HG03442 (cell line): ENCODE data around the gene SCFD2.
"Not testable (repeated sequence)": the region's sequence is repeated elsewhere in the genome, so short reads cannot be mapped to it uniquely, and the experiment has no call there.

Experiments
- ATAC-seq: cut with Tn5 transposase; IDR thresholded peaks from one replicate; pipeline ENCODE4 v1.9.1; 2021; ENCODE audit warnings: mild to moderate bottlenecking, moderate library complexity; ENCODE audit not compliant: unreplicated experiment

SCFD2 gene

DNA sequence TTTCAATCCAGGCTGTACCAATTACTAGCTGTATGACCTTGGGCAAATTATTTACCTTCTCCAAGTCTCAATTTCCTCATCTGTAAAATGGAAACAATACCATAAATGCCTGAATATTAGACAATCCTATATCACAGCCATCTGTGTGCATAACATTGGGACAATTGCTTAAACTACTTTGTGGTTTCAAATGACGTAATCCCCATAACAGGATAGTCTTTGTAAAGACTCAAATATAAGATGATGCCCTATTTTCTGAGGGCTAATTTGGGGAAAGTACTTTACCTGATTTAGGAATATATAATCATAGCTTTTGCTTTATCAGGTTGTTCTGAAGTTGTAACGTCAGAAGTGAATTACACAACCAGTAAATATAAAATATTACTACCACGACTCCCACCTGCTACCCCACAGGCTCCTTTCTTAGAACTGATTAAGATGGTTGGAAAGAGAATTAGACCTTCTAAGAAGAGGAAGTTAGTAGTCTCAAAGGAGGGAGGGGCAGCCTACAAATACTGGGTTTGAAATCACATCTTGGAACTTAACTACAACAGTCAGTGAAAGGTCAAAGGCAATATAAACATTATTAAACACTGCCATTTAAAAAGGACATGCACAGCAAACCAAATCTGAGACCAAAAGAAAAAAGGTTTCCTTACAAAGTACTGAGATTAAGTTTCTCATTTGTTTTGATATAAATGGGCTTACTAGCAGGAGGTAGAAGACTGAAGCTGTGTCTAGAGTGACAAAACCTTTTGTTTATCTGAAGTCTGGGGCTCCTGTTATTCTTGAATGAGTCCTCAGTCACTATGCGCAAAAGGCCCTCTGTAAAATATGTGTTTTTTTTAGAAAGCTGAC is 215.0 kb downstream of the SCFD2 start:
- no peak for ATAC-seq

DNA sequence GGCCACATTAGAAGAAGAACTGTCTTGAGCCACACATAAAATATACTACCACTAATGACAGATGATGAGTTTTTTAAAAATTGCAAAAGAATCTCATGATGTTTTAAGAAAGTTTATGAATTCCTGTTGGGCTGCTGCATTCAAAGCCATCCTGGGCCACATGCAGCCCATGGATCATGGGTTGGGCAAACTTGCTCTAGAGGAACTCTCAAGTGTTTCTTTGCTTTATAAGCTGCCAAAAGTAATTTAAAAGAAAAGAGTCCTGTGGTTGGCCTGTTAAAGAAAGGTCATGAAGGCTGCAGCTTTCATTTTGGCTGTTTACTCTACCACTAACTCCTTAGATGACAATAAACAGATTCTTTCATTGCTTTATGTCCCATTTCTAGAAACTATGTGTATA is 218.2 kb downstream of the SCFD2 start:
- no peak for ATAC-seq

DNA sequence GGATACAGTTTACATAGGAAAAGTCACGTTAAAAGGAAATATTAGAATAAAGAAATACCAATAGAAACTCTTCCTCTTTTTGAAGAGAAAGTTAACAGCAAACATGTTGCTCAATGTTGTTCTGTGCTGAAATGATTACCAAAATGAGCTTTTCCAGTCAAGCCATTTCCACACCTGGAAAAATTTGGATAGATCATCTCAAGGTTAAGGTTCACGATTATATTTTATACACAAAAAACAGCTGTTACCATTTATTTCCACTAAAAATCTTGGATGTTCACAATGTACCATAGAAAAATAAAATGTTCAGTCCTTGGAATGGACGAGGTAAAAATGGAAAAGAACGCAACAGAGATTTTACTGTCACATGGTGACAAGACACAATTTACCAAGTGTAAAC is 218.7 kb downstream of the SCFD2 start:
- ATAC-seq = no peak

DNA sequence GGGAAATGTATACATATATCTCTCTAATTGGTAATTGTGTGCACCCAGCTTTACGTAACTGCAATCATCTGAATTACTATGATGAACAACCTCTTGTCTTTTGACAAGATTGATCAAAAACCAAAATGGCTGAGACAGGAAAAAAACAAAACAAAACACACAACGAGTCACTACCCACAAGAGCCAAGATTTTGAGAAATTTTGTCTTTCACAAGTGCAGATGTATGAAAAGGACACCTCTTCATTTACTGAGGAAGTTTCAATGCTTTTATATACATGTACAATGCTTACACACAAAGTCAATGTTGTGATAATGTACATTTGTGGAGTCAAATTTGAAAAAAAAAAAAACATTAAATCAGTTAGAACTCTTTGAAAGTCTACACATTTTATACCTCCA is 224.6 kb downstream of the SCFD2 start:
- ATAC-seq = no peak

DNA sequence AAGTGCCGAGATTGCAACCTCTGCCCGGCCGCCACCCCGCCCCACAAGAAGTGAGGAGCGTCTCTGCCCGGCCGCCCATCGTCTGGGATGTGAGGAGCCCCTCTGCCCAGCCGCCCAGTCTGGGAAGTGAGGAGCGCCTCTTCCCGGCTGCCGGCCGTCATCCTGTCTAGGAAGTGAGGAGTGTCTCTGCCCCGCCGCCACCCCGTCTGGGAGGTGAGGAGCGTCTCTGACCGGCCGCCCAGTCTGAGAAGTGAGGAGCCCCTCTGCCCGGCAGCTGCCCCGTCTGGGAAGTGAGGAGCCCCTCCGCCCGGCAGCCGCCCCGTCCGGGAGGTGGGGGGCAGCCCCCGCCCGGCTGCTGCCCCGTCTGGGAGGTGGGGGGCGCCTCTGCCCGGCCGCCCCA is 226.6 kb downstream of the SCFD2 start:
- ATAC-seq = not testable (repeated sequence)

DNA sequence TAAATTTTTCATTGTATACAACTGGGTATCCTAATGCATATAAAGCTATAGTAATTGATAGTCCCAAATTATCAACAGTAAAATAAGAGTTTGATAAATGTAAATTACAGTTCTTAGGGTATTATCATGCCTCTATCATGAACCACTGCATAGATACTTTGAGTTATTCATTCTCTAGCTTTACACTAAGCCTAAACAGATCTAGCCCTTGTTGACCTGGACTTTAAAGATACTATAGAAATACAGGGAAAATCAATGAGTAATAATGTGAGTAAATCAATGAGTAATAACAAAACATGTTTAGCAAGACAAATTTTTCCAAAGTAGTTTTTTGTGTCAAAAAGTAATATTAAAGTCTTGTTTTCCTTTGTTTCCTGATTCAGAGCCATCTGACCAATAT is 228.4 kb downstream of the SCFD2 start:
- ATAC-seq = no peak

DNA sequence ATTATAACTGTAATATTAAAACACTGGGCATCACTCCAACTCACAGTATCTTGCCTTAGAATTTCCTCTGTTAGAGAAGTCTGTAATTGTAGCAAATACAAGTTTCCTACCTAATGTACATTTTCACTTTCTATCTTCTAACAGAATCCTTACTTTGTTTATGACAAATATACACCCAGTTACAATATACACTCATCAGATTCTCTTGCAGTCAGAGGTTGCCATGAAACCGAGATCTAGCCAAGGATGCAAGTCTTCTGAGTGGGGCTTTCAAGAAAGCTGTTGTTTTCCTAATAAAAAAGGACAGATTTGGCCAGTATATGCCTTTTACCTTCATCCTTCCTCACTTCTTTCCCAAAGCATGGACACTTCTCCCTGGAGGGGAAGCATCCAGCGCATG is 228.9 kb downstream of the SCFD2 start:
- ATAC-seq = no peak

DNA sequence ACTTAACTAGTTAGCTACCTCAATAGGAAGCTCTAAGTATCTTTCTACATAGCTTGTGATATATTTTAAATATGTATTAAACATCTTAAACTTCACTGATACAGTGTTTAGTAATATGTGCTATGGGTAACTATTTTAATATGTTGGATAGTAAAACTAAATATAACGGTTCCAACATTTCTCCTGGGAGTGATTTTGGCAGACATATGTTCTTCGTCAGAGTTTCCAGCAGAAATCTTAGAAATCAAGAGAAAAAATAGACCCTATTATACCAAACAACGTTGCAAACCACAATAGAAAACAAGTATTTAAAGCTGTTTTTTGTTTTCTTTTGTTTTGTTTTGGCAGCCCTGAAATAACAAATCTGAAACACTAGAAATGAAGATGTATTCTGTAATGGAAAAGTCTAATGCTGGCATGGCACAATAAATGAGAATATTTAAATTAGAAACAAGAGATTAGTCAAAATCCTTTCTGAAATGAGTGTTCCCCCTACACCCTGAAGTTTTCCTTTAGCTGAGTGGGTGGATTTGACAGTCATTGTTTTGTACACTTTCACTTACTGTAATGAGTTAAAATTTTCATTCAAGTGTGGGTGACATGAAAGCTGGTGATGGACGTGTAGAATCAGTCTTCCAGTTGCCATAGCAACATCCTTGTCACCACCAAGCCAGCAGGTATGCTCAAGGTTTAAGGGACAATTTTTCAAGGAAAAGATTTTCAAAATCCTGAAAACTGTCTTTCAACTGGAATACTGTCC is 233.5 kb downstream of the SCFD2 start:
- peak; percentile 83 for ATAC-seq

DNA sequence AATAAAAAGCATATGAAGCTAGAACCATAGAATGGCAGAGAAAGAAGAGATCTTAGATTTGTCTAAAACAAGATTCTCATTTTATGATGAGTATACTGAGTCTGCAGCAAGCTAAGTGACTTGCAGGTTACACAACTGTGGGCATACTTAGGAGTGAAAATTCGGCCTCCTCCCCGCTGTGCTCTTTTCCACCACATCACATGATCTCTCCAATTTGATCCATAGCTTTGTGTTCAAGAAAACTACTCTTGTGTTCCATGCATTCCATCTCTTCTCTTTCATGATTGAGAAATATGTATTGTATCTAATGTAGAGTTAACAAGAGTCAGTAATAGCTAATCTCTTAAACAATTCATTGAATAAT is 234.3 kb downstream of the SCFD2 start:
- ATAC-seq = no peak

DNA sequence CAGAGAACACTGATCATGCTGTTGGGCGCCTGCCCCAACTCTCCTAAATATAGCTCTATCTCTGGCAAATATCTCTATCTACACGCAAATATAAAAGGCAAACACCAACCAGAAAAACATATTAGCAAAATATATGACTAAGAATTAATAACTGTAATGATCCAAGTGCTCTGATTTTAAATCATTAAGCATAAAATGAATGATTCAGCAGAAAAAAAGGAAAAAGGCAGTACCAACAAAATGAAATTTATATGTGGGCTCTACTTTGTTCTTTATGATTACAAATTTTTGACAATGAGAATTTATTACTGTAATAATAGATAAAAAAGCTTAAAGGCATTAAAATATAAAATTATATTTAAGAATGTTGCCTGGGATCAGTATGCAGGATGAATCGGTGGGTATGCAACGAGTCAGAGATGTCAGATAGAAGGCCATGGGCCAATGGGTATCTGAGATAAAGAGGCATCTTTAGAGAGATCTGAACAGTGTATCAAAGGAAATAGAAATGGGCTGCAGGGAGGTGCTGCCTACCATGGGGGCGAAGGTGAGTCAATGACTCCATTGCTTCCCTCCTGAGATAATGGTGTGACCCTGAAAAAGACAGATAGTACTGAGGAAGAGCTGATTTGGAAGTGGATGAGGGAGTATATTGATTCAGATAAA is 234.8 kb downstream of the SCFD2 start:
- ATAC-seq = no peak

DNA sequence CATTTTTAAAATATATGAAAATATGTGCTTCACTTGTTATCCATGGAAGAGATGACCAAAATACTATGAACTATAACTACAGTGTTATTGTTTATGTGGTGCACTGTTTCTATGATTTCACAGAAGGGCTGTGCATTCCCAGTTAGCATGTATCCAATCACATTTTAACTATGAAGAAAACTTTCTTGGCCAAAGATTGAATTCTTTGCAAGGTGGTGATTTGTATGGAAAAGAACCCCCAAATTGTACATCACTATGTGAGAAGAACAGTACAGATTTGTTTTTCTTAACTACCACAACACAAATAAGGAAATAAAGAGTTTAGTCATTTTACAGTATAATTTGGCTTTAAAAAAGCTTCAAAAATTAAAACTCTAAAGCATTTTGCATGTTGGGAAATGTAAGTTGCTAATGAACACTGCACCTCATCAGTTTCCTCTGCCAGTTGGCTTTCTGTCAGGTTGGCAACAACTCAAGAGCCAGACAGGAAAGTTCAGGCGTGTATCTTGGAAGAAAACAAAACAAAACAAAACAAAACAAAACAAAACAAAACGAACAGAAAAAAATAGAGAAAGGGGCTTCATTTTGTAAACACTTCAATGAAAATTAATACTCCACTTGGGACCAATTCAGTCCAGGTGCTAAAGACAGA is 237.0 kb downstream of the SCFD2 start:
- ATAC-seq = no peak

DNA sequence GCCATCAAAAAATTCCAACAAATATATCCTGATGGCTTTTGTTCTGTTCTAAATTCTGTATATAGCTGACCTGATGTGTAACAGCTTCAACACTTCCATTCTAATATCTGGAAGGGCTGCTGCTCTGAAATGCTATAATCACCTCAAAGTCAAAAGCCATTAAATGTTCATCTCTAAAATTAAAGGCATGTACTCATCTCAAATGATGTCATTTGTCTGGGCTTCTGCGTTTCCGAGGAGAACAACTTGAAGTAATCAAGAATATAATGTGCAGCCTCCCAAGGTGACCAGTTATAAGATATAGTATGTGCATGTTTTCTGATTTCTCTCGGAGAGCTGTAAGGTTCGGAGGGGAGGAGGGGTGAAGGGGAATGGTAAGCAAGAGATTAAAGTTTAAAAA is 237.6 kb downstream of the SCFD2 start:
- ATAC-seq = no peak

DNA sequence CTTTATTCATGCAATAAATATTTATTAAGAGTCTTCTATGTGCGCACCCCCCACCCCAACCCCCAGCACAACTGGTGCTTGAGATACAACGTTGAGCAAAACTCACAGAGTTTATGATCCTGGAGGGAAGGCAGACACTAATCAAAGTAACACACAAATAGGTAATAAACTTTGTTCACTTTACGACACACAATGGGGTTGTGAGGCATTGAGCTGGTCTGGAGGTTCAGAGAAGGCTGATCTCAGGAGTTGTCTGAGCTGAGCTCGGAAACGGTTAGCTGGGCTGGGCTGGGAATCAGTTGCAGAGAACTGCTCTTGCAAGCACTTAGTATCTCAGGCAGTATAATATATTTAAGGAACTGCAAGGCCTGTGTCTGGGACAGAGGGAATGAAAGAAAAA is 238.5 kb downstream of the SCFD2 start:
- ATAC-seq = no peak

DNA sequence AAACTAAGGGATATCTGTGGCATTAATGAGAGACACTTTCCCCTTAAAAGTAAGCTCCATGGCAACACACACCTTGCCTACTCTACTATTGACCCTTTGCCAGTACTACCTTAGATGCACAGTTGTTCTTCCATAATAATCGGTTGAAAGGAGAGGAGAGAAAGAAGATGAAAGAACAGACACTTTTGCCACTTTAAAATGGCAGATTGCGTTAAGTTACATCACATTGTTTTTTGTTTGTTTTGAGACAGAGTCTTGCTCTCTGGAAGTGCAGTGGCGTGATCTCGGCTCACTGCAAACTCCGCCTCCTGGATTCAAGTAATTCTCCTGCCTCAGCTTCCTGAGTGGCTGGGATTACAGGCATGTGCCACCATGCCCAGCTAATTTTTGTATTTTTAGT is 239.8 kb downstream of the SCFD2 start:
- ATAC-seq = no peak

DNA sequence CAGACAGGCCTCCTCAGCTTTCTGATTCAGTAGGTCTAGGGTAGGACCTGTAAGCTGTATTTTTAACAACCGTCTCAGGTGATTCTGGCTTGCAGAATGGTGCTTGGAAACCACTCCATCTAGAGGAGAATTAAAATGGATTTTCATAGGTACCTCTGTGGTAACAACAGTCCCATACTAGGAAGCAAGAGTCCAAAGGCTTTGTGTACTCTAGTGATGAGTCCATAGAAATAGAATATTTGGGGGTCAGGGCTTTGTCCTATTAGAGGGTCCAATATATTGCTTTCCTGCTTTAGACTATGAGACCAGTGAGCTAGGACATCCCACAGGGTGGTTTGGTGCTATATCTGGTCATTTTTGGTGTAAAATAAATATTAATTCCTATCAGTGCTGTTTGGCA is 242.0 kb downstream of the SCFD2 start:
- ATAC-seq = no peak

DNA sequence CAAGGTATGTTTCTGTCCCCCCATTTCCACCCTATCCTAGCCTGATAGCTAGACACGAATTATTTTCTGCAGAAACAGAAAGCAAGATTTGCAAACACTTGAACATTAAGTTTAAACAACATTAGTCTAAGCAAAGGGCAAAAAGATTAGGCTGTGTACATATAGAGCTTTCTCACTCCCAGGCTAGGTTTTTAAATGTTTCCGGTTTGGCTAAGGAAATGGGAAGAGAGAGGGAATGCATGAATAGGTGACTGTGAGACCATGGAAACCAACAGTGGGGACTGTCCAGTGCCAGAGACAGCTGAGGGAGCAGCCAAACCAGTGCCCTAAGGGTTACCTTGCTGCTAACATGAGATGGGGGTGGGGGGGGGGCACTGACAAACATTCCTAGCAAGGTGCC is 242.7 kb downstream of the SCFD2 start:
- ATAC-seq = no peak

DNA sequence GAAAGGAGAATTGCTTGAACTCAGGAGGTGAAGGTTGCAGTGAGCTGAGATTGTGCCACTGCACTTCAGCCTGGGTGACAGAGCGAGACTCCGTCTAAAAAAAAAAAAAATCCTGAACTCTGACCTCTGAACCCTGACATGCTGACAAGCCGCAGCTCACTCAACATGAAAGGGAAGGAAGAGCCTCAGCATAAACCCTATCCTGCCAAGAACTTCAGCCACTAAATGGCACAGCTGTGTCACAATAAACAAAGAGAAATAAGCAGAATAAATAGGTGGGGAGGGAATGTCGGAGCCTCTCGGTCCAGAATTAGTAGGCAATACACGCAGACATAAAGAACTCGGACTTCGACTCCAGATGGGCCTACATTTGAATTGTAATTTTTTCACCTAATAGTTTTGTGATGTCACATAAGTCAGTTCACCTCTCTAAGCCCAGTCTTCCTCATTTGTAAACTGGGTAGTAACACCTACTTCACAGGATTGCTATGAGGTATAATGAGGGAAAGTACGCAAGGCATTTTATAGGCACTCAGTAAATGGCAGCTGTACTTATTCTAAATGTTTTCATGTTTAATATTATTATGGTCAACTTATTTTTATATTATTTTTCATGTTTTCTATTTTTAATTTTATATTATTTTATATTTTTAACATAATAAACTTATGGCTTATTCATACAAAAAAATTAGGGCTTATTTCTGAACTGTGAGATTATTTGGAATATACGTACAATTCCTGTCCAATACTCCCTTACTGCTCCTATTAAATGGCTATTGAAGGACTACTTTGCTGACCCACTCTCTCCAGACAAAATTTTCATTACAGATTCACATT is 243.4 kb downstream of the SCFD2 start:
- ATAC-seq = no peak

DNA sequence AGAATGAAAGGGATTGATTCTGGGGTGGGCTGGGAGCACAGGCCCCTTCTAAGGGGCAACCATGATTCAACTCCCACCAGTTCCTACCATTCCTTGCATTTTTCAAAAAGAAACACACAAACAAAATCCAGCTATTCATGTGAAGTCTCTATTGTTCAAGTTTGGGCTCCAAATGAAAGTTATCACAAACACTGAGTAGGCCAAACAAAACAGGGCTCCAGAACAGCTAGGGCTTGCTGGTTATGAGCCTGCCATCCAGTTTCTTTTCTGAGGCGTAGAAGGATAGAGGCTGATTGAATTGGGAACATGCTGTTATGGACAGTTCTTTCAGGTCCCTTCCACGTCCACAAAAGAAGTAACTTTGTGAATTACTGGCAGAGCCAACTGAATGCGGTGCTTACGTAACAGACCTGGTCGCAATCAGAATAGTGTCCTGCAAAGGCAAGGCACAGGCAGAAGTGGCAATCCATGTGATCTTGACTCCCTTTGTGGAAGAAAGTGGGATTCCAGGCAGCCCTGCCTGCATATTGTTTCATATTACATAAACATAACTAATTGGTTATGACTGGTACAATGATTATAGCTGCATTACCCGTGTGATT is 244.5 kb downstream of the SCFD2 start:
- no peak for ATAC-seq

DNA sequence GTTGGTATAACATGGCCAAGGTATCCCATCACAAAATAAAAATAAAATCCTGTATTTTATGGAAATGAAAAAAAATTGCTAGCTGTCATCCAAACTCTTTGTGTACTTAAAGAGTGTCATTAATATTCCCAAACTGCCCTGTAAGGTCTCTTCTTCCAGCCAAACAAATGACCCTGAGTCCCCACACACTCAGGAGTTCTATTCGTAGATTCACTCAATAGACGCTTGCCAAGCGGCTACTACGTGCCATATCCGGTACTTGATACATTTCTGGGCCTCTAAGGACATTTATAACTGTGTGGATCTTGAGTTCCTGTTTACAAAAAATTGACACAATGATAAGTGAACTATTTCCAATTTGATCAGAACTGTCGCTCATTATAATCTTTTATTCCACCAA is 245.1 kb downstream of the SCFD2 start:
- ATAC-seq = no peak

DNA sequence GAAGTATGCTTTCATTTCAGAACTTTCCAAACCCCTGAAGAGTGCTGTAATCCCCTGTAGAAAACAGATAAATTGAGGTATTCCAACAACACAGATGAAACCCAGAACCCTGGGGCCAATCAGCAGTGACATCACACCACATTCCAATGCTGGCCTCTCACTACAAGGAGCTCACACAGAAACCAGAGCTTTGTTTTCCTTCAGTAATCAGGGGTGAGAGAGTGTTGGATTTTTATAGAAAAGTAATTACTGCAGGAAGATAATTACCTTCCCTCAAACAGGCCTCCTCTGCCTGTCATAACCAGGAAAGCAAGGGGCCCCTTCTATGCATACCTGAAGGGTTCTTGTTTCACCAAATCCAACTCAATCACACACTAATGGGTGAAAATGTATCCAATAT is 246.2 kb downstream of the SCFD2 start:
- no peak for ATAC-seq
